Nephron progenitor cell (in vitro differentiated cells): ENCODE measurements around the gene CTDP1.

Source experiments
- DNase-seq: peaks from one replicate; pipeline ENCODE4 v3.0.0; 2021
- H3K27ac Mint-ChIP-seq: 2 replicates; pipeline ENCODE4 v1.8.0; 2021; ENCODE audit warnings: mild to moderate bottlenecking, moderate library complexity, mixed read lengths
- H3K27me3 Mint-ChIP-seq: 2 replicates; pipeline ENCODE4 v1.8.0; 2021; ENCODE audit warnings: mild to moderate bottlenecking, low read depth, mixed read lengths; ENCODE audit not compliant: poor library complexity
- H3K36me3 Mint-ChIP-seq: 2 replicates; pipeline ENCODE4 v1.8.0; 2021; ENCODE audit warnings: low read depth, mixed read lengths
- H3K4me1 Mint-ChIP-seq: 2 replicates; pipeline ENCODE4 v1.8.0; 2021; ENCODE audit warnings: mixed read lengths
- H3K4me3 Mint-ChIP-seq: 2 replicates; pipeline ENCODE4 v1.8.0; 2021; ENCODE audit warnings: mild to moderate bottlenecking, moderate library complexity, mixed read lengths
- H3K9me3 Mint-ChIP-seq: 2 replicates; pipeline ENCODE4 v1.8.0; 2021; ENCODE audit warnings: mild to moderate bottlenecking, moderate library complexity, mixed read lengths
- CTCF ChIP-seq: fragments of 200-600 bp; sonication (generic); IDR thresholded peaks from 2 replicates; pipeline ENCODE4 v1.5.0; 2021; ENCODE audit warnings: antibody characterized with exemption

Gene CTDP1

GRCh38 chr18:79786304-79786703 is 106.7 kb downstream of the CTDP1 start:
- Mint-ChIP-seq H3K27me3 (peaks cover 88% of the 10 kb centered on the region), H3K4me1 (peaks cover 14% of the 10 kb centered on the region), H3K36me3 (no peaks in the 10 kb centered on the region), H3K4me3 (no peak overlapping the region), H3K27ac (no peak overlapping the region), H3K9me3 (peaks cover 5% of the 10 kb centered on the region)
- DNase-seq: no peak
- TF ChIP-seq CTCF: no peak

GRCh38 chr18:79786786-79787526 is 107.4 kb downstream of the CTDP1 start:
- Mint-ChIP-seq H3K4me1 (peaks cover 14% of the 10 kb centered on the region), H3K4me3 (peak overlapping the region; percentile 69), H3K27me3 (peaks cover 93% of the 10 kb centered on the region), H3K36me3 (no peaks in the 10 kb centered on the region), H3K9me3 (peaks cover 5% of the 10 kb centered on the region), H3K27ac (peak overlapping the region; percentile 25)
- DNase-seq: no peak
- no peak for TF ChIP-seq CTCF

- peaks cover 94% of the 10 kb centered on the region for H3K27me3 Mint-ChIP-seq
- TF ChIP-seq CTCF: no peak
Observed at GRCh38 chr18:79787527-79787864, 107.9 kb downstream of the CTDP1 start.

GRCh38 chr18:79787865-79788733 is 108.5 kb downstream of the CTDP1 start:
- Mint-ChIP-seq H3K4me3 (peak overlapping the region; percentile 56), H3K36me3 (no peaks in the 10 kb centered on the region), H3K27ac (no peak overlapping the region), H3K27me3 (peaks cover 96% of the 10 kb centered on the region), H3K4me1 (peaks cover 14% of the 10 kb centered on the region), H3K9me3 (peaks cover 5% of the 10 kb centered on the region)
- TF ChIP-seq CTCF: no peak
- DNase-seq: peak; percentile 50

More at GRCh38 chr18:79787527-79787864, 107.9 kb downstream of the CTDP1 start:
- no peak overlapping the region for H3K27ac Mint-ChIP-seq
- DNase-seq: no peak
- H3K9me3 Mint-ChIP-seq: peaks cover 5% of the 10 kb centered on the region
- H3K4me3 Mint-ChIP-seq: peak overlapping the region; percentile 56
- H3K4me1 Mint-ChIP-seq: peaks cover 14% of the 10 kb centered on the region
- no peaks in the 10 kb centered on the region for H3K36me3 Mint-ChIP-seq

- Mint-ChIP-seq H3K27ac (no peak overlapping the region), H3K9me3 (peaks cover 5% of the 10 kb centered on the region), H3K27me3 (peaks cover 96% of the 10 kb centered on the region), H3K4me1 (peaks cover 14% of the 10 kb centered on the region), H3K4me3 (no peak overlapping the region), H3K36me3 (no peaks in the 10 kb centered on the region)
- no peak for DNase-seq
- no peak for TF ChIP-seq CTCF
Observed at GRCh38 chr18:79788734-79789085, 109.1 kb downstream of the CTDP1 start.
